ENCODE results near the gene TSLP.

Gene TSLP

GRCh38 chr5:111095982-111096381, 24.5 kb downstream of the TSLP start:
- TF ChIP-seq CTCF (IDR thresholded peaks at IDR 0.05; ENCODE audit: low read depth, low read length): no peak
- H3K4me3 ChIP-seq (ENCODE audit: low read depth, low read length): no peak overlapping the region

- H3K4me3 ChIP-seq (ENCODE audit: low read depth, low read length): no peak overlapping the region
- TF ChIP-seq CTCF (IDR thresholded peaks at IDR 0.05; ENCODE audit: low read depth, low read length): no peak
Observed at GRCh38 chr5:111099058-111099778, 27.7 kb downstream of the TSLP start.

GRCh38 chr5:111106320-111106948, 34.9 kb downstream of the TSLP start:
- H3K4me3 ChIP-seq (ENCODE audit: low read depth, low read length): no peak overlapping the region
- no peak for TF ChIP-seq CTCF (IDR thresholded peaks at IDR 0.05; ENCODE audit: low read depth, low read length)

- no peak for TF ChIP-seq CTCF (IDR thresholded peaks at IDR 0.05; ENCODE audit: low read depth, low read length)
- H3K4me3 ChIP-seq (ENCODE audit: low read depth, low read length): no peak overlapping the region
Observed at GRCh38 chr5:111107371-111107770, 35.9 kb downstream of the TSLP start.

- H3K4me3 ChIP-seq (ENCODE audit: low read depth, low read length): no peak overlapping the region
- TF ChIP-seq CTCF (IDR thresholded peaks at IDR 0.05; ENCODE audit: low read depth, low read length): no peak
Observed at GRCh38 chr5:111111956-111112355, 40.4 kb downstream of the TSLP start.

GRCh38 chr5:111113678-111114077, 42.2 kb downstream of the TSLP start:
- no peak for TF ChIP-seq CTCF (IDR thresholded peaks at IDR 0.05; ENCODE audit: low read depth, low read length)
- no peak overlapping the region for H3K4me3 ChIP-seq (ENCODE audit: low read depth, low read length)

- no peak for TF ChIP-seq CTCF (IDR thresholded peaks at IDR 0.05; ENCODE audit: low read depth, low read length)
- H3K4me3 ChIP-seq (ENCODE audit: low read depth, low read length): no peak overlapping the region
Observed at GRCh38 chr5:111115229-111115628, 43.7 kb downstream of the TSLP start.

Measured in WI38 (cell line).